ENCODE data around the gene LRRC4C.

DNA sequence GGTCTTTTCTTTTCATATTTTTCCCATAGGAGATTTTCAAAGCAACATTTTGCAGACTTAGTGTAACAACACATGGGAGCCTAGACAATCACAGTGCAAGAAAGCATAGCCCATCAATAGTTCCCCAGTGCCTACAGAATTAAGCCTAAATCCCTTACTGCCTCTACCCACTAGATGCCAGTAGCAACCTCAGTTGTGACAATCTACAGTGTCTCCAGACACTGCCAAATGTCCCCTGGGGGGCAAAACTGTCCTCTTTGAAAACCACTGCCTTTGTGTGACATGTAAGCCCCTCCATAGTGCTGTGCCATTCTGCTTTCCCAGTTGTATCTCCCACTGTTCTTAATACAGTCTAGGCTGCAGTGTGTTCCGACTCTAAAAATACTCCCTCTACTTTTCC, 1329.0 kb downstream of the LRRC4C start:
- TF ChIP-seq, protein P1, sequence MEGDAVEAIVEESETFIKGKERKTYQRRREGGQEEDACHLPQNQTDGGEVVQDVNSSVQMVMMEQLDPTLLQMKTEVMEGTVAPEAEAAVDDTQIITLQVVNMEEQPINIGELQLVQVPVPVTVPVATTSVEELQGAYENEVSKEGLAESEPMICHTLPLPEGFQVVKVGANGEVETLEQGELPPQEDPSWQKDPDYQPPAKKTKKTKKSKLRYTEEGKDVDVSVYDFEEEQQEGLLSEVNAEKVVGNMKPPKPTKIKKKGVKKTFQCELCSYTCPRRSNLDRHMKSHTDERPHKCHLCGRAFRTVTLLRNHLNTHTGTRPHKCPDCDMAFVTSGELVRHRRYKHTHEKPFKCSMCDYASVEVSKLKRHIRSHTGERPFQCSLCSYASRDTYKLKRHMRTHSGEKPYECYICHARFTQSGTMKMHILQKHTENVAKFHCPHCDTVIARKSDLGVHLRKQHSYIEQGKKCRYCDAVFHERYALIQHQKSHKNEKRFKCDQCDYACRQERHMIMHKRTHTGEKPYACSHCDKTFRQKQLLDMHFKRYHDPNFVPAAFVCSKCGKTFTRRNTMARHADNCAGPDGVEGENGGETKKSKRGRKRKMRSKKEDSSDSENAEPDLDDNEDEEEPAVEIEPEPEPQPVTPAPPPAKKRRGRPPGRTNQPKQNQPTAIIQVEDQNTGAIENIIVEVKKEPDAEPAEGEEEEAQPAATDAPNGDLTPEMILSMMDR (IDR thresholded peaks at IDR 0.05) = peak; percentile 70
- TF ChIP-seq ZFX (IDR thresholded peaks at IDR 0.05; ENCODE audit: borderline replicate concordance) = no peak

Measured in 22Rv1 (cell line).